Muscle of back (tissue), 11 donors: ENCODE results near the gene ETV3L. TPM values are rescaled to one million over a fixed set of nuclear protein-coding genes. Genes with fewer than 3 reads are reported as not detected.
"Not testable (repeated sequence)": the region's sequence is repeated elsewhere in the genome, so short reads cannot be mapped to it uniquely, and the experiment has no call there.

Experiments
- DNase-seq, 3 donors: peaks; one replicate each; pipeline versions ENCODE4 v3.0.0 to v3.0.0-alpha.2; 2013
- polyA plus RNA-seq, 10 donors: library from polyadenylated mRNA; unstranded; fragments of 120-200 nt; gene quantifications; one replicate each; pipeline ENCODE4 v1.2.1, GENCODE V29; 2013; ENCODE audit not compliant: insufficient read length in 10 of 10

The ETV3L gene
- polyA plus RNA-seq, 10 donors = 0.08 to 0.11 TPM; not detected in 8

GRCh38 chr1:157084720-157085119 lies 14.9 kb downstream of the ETV3L start:
- no peak for DNase-seq

GRCh38 chr1:157081707-157082106 lies 17.9 kb downstream of the ETV3L start:
- no peak for DNase-seq

- DNase-seq = no peak
Observed at GRCh38 chr1:157080714-157081113, 18.9 kb downstream of the ETV3L start.

- DNase-seq = no peak
Observed at GRCh38 chr1:157077394-157077793, 22.2 kb downstream of the ETV3L start.

GRCh38 chr1:157073944-157074685 lies 25.5 kb downstream of the ETV3L start:
- DNase-seq = peak; percentile 55 to 82 (median 63)

GRCh38 chr1:157069601-157070000 lies 30.0 kb downstream of the ETV3L start:
- peak; percentile 41 to 69 (median 54) for DNase-seq

GRCh38 chr1:157059241-157059640 lies 40.4 kb downstream of the ETV3L start:
- DNase-seq = not testable (repeated sequence)

DNA sequence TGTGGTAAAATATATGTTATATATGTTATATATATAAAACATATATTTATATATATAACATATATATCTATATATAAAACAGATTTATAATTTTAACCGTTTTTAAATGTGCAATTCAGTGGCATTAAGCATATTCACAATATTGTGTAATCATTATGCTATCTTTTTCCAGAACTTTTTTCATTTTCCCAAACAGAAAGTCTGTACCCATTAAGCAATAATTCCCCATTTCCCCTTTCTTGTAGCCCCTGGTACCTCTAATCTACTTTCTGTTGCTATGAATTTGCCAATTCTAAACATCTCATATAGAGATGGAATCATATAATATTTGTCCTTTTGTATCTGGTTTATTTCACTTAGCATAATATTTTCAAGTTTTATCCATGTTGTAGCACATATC lies 43.3 kb downstream of the ETV3L start:
- DNase-seq = no peak

GRCh38 chr1:157055729-157056128 lies 43.9 kb downstream of the ETV3L start:
- not testable (repeated sequence) for DNase-seq

- DNase-seq = no peak
Observed at GRCh38 chr1:157050836-157051235, 48.8 kb downstream of the ETV3L start.

- DNase-seq = no peak
Observed at GRCh38 chr1:157047062-157047410, 52.6 kb downstream of the ETV3L start.

DNA sequence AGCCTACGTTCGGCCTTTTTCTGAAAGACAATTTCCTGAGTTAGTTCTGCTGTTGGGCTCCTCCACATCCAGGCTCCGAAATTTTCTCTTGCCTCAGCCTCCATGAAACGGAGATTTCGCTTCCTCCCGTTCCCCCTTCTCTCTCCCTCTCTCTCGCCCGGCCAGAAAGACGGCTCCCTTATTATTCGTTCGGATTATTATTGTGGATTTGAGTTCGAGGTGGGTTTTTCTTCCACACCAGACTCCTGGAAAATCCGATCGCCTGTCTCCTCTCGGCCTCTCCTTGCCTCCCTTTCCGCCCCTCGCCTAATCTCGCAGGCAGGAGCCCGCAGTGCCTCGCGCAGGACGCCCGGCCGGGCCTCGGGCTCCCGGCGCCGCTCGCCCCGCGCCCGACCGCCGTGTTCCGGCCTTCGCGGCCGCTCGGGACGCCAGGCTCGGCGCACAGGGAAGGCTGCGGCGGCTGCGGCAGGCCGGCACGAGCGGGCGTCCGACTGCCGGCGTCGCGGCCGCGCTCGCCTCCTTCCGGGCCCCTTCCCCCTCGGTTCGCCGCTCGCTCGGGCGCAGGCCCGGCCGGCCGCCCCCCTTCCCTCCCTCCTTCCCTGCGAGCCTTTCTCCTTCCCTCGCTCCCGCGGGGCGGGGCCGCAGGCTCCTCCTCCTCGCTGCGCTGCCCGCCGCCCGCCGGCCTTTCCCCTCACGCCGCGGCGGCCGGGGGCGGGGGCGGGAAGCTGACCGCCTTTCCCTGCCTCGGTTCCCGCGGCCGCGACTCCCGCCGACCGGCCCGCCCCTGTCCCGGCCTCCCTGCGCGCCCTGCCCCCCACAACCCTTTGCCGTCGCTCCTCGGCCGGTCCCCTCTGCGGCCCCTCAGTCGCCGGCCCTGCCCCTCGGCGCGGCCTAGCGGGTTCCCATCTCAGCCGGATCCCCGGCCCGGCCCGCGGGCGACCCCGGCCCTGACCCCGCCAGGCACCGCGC lies 54.1 kb downstream of the ETV3L start, which contains the start of gene ARHGEF11:
TSS of gene ARHGEF11 (minus strand) at position 493 of the 969 bp plus-strand sequence. CDS start 1,412 bp downstream, outside the sequence.
- DNase-seq = peak; percentile 93 to 97 (median 96)

DNA sequence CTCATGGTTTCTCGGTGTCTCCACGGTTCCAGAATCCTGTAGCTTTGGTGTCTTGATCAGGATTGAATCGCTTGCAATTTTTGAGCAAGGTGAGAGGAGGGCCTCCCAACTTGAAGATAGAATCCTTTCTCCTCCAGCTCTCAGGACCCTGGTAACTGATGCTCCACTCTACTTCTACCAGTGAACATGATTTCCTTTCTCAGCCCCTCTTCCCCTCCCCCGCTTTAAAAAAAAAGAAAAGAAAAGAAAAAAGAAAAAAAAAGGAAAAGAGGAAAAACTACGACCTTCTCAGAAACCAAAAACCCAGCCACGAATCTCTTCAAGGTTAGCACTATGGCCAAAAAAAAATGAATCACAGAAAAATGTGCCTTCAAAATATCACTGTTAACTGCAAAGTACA lies 55.3 kb downstream of the ETV3L start:
- no peak for DNase-seq

DNA sequence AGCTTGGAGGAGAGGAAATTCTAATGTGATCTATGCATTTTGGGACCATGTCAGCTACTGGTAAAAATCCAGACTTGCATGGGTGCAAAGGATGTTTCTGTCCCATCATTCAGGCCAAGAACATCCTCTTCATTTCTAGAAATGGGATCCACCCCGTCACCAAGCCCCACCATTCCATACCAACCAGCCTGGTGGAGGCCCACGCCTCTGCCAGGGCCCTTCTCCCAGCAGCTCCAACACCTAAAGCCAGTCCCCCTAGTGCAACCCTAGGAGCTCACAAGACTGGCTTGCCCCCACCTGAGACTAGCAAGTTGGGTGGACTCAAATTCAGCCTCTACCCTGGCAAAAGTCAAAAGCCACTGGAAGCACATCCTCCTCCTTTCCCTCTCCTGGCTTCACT lies 55.9 kb downstream of the ETV3L start:
- no peak for DNase-seq

GRCh38 chr1:157042846-157043245 lies 56.8 kb downstream of the ETV3L start:
- DNase-seq = peak in 1 of 3 donors; percentile 13

Other genes with a start within 250 kb of the ETV3L start
- under 1 TPM; 0.20 to 0.54 (median 0.33) TPM for gene INSRR, start 240.7 kb downstream of the ETV3L start, polyA plus RNA-seq
- 1 to 10 TPM in 2 of 10 donors, under 1 TPM in 8; 0.17 to 1.1 (median 0.60) TPM for gene NTRK1, start 238.9 kb downstream of the ETV3L start, polyA plus RNA-seq
- gene PEAR1, start 206.1 kb downstream of the ETV3L start, polyA plus RNA-seq = 10 to 100 TPM; 18.1 to 30.3 (median 22.0) TPM
- 1 to 10 TPM in 3 of 10 donors, under 1 TPM in 7; 0.22 to 1.2 (median 0.81) TPM for gene LRRC71, start 179.2 kb downstream of the ETV3L start, polyA plus RNA-seq
- 10 to 100 TPM; 16.3 to 24.9 (median 20.7) TPM for gene ARHGEF11, start 54.1 kb downstream of the ETV3L start, polyA plus RNA-seq
- gene ETV3, start 38.6 kb upstream of the ETV3L start, polyA plus RNA-seq = 10 to 100 TPM; 13.1 to 20.7 (median 15.8) TPM